Gastrocnemius medialis (tissue), 4 donors: ENCODE measurements around the gene RASGEF1C.

ENCODE experiments used
- POLR2A ChIP-seq, 2 donors: fragments of 450-650 bp; IDR thresholded peaks; one replicate each; pipeline ENCODE4 v1.6.1; 2017; ENCODE audit warnings: antibody characterized with exemption in 2 of 2, mild to moderate bottlenecking in 2 of 2, moderate library complexity in 2 of 2
- TF ChIP-seq, protein P1 (sequence below), 5 experiments: fragments of 450-650 bp in 3 of 5; fragments of 200-600 bp in 2 of 5; sonication (generic) in 2 of 5; IDR thresholded peaks in 4 of 5; conservative IDR thresholded peaks in 1 of 5; 1 replicate in 4 of 5; 2 replicates in 1 of 5; pipeline ENCODE4 v1.5.1; 2016 to 2019; ENCODE audit warnings: antibody characterized with exemption in 5 of 5, mild to moderate bottlenecking in 3 of 5, moderate library complexity in 3 of 5

DNA sequence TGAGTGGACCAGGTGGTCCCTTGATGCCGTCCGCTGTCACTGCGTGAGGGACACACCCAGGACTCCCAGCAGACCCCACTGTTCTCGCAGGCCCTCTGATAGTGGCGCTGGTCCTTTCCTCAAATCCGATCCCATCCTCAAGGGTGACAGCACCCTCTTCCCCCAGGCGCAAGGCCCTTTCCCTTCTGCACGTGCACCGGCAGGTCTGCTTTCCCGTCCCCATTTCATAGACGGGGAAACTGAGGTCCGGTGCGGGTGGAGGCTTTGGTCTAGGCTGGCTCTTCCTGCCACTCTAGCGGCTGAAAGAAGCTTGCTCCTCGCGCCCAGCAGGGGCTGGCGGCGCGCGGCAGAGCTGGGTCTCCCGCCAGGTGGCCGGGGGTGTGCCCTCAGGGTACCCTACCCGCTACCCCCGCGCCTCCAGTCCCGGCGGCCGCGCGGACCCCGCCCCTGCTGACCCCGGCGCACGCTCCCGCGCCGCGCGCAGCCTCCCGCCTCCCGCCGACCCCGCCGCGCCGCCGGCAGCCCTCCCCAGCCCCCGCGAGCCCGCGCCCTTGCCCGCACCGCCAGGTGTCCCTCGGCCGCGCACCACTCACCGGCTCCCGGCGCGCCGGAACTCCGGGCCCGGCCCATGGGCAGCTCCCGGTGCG lies 453 bp downstream of the RASGEF1C start:
- TF ChIP-seq POLR2A (IDR thresholded peaks at IDR 0.05), result no peak
- TF ChIP-seq, protein P1, sequence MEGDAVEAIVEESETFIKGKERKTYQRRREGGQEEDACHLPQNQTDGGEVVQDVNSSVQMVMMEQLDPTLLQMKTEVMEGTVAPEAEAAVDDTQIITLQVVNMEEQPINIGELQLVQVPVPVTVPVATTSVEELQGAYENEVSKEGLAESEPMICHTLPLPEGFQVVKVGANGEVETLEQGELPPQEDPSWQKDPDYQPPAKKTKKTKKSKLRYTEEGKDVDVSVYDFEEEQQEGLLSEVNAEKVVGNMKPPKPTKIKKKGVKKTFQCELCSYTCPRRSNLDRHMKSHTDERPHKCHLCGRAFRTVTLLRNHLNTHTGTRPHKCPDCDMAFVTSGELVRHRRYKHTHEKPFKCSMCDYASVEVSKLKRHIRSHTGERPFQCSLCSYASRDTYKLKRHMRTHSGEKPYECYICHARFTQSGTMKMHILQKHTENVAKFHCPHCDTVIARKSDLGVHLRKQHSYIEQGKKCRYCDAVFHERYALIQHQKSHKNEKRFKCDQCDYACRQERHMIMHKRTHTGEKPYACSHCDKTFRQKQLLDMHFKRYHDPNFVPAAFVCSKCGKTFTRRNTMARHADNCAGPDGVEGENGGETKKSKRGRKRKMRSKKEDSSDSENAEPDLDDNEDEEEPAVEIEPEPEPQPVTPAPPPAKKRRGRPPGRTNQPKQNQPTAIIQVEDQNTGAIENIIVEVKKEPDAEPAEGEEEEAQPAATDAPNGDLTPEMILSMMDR (IDR thresholded peaks at IDR 0.05 in 4 of 5, conservative IDR thresholded peaks at IDR 0.05 in 1 of 5), result no peak
